Left ventricle myocardium inferior (tissue), 1 donor: ENCODE results near the gene BTN2A1. TPM values are rescaled to one million over a fixed set of nuclear protein-coding genes. Genes with fewer than 3 reads are reported as not detected.

Experiments used
- DNase-seq: peaks from one replicate; pipeline ENCODE4 v3.0.0-alpha.2; 2020
- H3K27ac ChIP-seq: fragments of 200-600 bp; replicated peaks from 2 replicates; pipeline ENCODE4 v1.8.0; 2021
- H3K27me3 ChIP-seq: fragments of 200-600 bp; 2 replicates; pipeline ENCODE4 v1.8.0; 2021; ENCODE audit warnings: low read depth
- H3K36me3 ChIP-seq: fragments of 200-600 bp; 2 replicates; pipeline ENCODE4 v1.8.0; 2021
- H3K4me1 ChIP-seq: fragments of 200-600 bp; 2 replicates; pipeline ENCODE4 v1.8.0; 2021
- H3K4me3 ChIP-seq: fragments of 200-600 bp; 2 replicates; pipeline ENCODE4 v1.8.0; 2021; ENCODE audit warnings: mild to moderate bottlenecking, moderate library complexity
- H3K9me3 ChIP-seq: fragments of 200-600 bp; replicated peaks from 2 replicates; pipeline ENCODE4 v1.8.0; 2021
- intact Hi-C: fragments of 100-400 bp; cut with micrococcal nuclease; formaldehyde crosslinking; loops from one replicate; pipeline ENCODE4 v1.11.0; 2022
- total RNA-seq: library from RNA; stranded (reverse); fragmentation: NEBNext Ultra II Directional; extraction: Animal tissue kit (Norgen Biotek cat#: 25700); gene quantifications from one replicate; pipeline ENCODE4 v1.2.1, GENCODE V29; 2021
- TF ChIP-seq, protein P1 (sequence below): fragments of 200-600 bp; IDR thresholded peaks from 2 replicates; pipeline ENCODE4 v1.8.0; 2021; ENCODE audit warnings: antibody characterized with exemption, mild to moderate bottlenecking, borderline replicate concordance
- donor health status: DM: no; HTN: yes; CAD: no; lungs with severe emphysema.

Gene BTN2A1
- total RNA-seq, 1 donor from 2014 or later, result 16.0 TPM

DNA sequence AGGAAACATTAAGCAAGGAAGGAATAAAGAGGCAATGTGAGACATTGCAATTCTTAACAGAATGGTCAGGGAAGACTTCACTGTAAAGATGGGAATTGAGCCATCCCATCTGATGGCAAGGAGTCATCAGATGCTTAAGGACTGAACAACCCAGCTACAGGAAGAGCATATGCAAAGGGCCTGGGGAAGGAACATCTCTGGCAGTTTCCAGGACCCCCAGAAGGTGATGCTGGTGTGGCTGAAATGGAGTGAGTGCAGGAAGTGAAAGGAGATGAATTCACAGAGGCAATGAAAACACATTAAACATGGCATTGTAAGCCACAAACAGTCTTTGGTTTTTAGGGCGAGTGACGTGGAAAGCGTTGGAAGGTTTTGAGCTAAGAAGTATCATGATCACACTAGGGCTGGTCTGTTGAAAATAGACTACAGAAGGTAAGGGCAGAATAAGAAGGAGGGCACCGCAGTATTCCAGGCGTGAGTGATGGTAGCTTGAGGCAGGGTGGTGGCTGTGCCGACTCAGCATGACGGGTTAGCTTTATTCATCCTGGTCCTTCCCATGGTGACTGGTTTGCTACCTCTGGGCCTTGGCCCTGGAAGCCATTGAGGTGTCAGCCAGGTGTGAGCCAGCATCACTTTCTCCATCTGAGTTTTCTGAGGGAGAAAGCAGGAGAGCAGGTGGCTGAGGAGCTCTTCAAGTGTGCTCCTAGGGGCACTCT lies 6.8 kb downstream of the BTN2A1 start:
- no peaks in the 10 kb centered on the region for H3K27me3 ChIP-seq
- no peak overlapping the region for H3K4me3 ChIP-seq
- H3K36me3 ChIP-seq, result peaks cover 99% of the 10 kb centered on the region
- intact Hi-C loops, result no loop called here
- no peaks in the 10 kb centered on the region for H3K9me3 ChIP-seq
- DNase-seq, result no peak
- no peak overlapping the region for H3K27ac ChIP-seq
- H3K4me1 ChIP-seq, result peaks cover 30% of the 10 kb centered on the region
- TF ChIP-seq, protein P1, sequence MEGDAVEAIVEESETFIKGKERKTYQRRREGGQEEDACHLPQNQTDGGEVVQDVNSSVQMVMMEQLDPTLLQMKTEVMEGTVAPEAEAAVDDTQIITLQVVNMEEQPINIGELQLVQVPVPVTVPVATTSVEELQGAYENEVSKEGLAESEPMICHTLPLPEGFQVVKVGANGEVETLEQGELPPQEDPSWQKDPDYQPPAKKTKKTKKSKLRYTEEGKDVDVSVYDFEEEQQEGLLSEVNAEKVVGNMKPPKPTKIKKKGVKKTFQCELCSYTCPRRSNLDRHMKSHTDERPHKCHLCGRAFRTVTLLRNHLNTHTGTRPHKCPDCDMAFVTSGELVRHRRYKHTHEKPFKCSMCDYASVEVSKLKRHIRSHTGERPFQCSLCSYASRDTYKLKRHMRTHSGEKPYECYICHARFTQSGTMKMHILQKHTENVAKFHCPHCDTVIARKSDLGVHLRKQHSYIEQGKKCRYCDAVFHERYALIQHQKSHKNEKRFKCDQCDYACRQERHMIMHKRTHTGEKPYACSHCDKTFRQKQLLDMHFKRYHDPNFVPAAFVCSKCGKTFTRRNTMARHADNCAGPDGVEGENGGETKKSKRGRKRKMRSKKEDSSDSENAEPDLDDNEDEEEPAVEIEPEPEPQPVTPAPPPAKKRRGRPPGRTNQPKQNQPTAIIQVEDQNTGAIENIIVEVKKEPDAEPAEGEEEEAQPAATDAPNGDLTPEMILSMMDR, result no peak

DNA sequence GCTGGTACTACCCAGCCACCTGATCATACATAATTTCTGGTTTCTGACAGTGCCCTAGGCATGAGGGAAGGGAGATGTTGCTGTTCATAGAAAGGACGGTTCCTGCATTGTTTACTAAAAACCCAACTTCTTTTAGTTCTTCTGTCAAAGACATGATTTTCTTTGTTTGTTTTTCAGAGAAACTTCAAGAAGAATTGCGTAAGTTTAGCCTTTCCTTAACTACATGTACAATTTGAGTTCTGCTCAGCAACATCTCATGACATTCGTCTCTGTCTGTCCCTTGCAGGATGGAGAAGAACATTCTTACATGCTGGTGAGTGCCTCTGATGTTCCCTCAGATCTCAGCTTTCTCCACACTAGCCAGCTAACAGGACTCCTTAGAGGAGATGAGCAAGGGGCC lies 8.0 kb downstream of the BTN2A1 start:
- H3K36me3 ChIP-seq, result peaks cover 87% of the 10 kb centered on the region
- TF ChIP-seq, protein P1, result no peak

DNA sequence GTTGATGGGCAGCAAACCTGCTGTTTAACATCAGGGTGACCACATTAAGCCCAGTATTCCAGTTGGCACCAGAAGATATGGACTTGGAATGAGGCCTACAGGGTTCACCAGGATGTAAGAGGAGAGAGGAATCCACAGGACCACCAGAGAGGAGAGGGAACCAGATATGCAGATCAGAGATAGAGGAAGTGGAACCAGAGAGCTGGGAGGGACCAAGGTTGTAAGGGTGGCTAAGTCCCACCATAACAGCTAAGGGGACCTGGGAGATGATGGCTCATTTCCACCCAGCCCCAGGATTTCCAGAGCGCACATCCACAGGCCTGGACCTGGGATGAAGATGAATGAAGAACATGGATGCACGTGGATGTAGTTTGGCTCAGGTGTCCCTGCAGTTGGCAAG lies 11.1 kb downstream of the BTN2A1 start:
- Histone ChIP-seq H3K4me3 (no peak overlapping the region), H3K4me1 (no peaks in the 10 kb centered on the region), H3K27me3 (no peaks in the 10 kb centered on the region), H3K9me3 (peaks cover 6% of the 10 kb centered on the region), H3K27ac (no peak overlapping the region), H3K36me3 (peaks cover 56% of the 10 kb centered on the region)
- intact Hi-C loops, result no loop called here
- no peak for DNase-seq
- TF ChIP-seq, protein P1, result no peak

More for the DNA sequence above, 8.0 kb downstream of the BTN2A1 start:
- DNase-seq, result no peak
- H3K4me3 ChIP-seq, result no peak overlapping the region
- no peak overlapping the region for H3K27ac ChIP-seq
- H3K4me1 ChIP-seq, result peaks cover 18% of the 10 kb centered on the region
- no peaks in the 10 kb centered on the region for H3K27me3 ChIP-seq
- intact Hi-C loops, result no loop called here
- no peaks in the 10 kb centered on the region for H3K9me3 ChIP-seq

DNA sequence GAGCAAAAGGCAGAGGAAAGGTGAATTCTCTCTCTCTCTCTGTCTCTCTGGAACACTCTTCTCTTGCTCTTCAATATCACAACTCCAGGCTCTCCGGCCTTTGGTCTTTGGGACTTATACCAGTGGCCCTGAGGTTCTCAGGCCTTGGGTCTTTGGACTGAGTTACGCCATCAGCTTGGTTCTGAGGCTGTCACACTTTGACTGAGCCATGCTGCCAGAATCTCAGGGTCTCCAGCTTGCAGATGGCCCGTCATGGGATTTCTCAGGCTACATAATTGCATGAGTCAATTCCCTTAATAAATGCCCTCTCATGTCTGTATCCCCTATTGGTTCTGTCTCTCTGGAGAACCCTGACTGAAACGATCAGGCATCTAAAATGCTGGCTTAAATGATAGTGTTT lies 12.9 kb downstream of the BTN2A1 start:
- TF ChIP-seq, protein P1, result no peak

DNA sequence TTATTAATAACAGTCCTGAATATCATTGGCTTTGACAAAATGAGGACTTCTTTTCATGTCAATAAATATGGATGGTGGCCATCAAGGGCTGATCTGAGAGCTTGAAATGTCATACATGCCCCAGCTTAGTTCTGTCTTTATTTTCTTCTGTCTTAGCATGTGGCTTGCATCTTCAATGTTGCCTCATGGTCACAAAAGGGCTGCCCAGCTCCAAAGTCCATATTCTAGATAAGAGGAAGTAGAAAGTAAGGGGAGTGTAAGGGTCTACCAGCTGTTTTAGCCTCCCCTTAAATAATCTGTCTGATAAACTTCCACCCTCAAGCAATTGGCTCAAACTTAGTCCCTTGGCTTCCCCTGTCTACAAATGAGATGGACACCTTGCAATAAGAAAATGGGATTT lies 14.2 kb downstream of the BTN2A1 start:
- no peaks in the 10 kb centered on the region for H3K27me3 ChIP-seq
- H3K4me3 ChIP-seq, result no peak overlapping the region
- no peak overlapping the region for H3K27ac ChIP-seq
- H3K36me3 ChIP-seq, result peaks cover 25% of the 10 kb centered on the region
- peaks cover 6% of the 10 kb centered on the region for H3K9me3 ChIP-seq
- TF ChIP-seq, protein P1, result no peak
- intact Hi-C loops, result no loop called here
- no peak for DNase-seq
- H3K4me1 ChIP-seq, result peaks cover 18% of the 10 kb centered on the region

More for the DNA sequence above, 12.9 kb downstream of the BTN2A1 start:
- peaks cover 38% of the 10 kb centered on the region for H3K36me3 ChIP-seq
- peaks cover 14% of the 10 kb centered on the region for H3K4me1 ChIP-seq
- no peaks in the 10 kb centered on the region for H3K27me3 ChIP-seq
- no peak overlapping the region for H3K4me3 ChIP-seq
- intact Hi-C loops, result no loop called here
- DNase-seq, result no peak
- peaks cover 6% of the 10 kb centered on the region for H3K9me3 ChIP-seq
- H3K27ac ChIP-seq, result no peak overlapping the region
